Frontal cortex (tissue), 4 donors: ENCODE results near the gene CAPRIN1. TPM values are rescaled to one million over a fixed set of nuclear protein-coding genes. Genes with fewer than 3 reads are reported as not detected.

ENCODE experiments used
- DNase-seq, 2 donors: peaks; one replicate each; pipeline ENCODE4 v3.0.0; 2012; ENCODE audit warnings: low spot score in 2 of 2
- FAIRE-seq: peaks from 2 replicates; lab custom pipeline; 2012; peaks lifted over from hg19 to GRCh38; lab: Jason Lieb, UNC
- total RNA-seq: library from RNA; depleted of rRNA; stranded (reverse); fragments of >200 nt; gene quantifications from one replicate; pipeline ENCODE4 v1.2.3, GENCODE V29; 2014
- donor health status: control.
- donor health status: control.
- donor health status: control.

CAPRIN1 gene
- total RNA-seq, 1 donor from 2014 or later: 297 TPM

DNA sequence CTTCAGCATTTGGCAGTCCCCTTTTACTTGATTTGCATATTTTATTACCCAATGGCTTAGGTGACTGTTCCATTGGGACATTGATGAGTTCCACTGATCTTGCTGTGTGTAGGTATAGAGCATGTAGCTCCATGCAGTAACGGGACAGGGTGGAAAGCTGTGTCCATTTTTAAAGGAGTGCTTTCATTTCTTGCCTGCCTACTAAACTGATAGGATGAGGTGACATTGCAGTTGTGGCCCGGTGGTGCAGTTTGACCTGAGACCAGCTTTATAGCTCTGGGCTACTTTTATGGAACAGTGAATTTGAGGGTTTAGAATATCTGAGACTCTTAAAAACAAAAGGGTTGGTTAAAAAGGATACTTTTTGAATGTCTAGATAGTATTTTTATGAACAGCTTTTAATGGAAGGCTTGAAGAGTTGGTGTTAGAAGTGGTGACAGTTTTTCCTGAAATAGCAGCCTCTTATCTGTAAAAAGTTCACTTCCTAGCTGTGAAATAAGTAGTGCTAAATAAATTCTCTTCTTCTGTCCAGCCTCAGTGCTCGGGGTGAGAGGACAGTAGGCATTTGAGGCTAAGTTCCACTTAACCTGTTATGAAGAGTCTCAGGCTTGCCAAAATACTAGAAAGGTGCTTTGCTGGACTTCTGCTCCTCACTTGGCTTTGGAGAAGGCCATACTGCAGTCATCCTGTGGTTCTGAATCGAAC lies 80.9 kb downstream of the CAPRIN1 start:
- FAIRE-seq: no peak

DNA sequence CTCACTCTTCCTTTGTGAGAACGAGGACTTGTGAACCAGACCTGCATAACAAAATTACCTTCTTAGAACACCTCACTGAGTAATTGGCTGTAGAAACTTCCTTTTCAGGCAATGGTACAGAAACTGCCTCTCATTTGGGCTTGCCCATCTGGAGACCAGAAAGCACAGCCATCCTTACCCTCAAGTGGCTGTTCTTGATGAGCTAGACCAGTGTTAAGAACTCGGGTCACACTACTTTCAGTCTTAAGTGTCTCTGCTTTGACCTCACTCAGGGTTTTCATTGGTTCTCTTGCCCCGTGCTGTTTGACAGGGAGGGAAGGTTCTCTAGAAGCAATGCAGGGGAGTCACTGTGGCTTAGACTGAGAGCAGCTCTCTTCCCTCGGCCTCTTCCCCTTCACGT lies 83.2 kb downstream of the CAPRIN1 start:
- no peak for DNase-seq
- no peak for FAIRE-seq

More for the DNA sequence above, 80.9 kb downstream of the CAPRIN1 start:
- no peak for DNase-seq

DNA sequence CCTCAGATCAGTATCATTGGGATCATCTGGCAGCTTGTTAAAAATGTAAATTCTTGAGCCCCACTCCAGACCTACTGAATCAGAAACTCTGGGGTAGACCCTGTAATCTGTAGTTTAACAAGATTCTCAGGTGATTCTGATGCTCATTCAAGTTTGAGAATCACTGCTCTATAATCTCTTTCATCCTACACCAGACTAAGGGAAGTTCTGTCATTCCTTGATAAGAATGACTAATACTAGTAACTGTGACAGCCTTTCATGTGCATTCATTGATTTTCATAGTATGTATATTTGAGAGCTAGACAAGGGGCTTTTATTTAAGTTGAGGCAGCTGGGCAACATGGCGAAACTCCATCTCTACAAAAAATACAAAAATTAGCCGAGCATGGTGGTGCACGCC lies 83.9 kb downstream of the CAPRIN1 start:
- DNase-seq (no peak), FAIRE-seq (no peak)

DNA sequence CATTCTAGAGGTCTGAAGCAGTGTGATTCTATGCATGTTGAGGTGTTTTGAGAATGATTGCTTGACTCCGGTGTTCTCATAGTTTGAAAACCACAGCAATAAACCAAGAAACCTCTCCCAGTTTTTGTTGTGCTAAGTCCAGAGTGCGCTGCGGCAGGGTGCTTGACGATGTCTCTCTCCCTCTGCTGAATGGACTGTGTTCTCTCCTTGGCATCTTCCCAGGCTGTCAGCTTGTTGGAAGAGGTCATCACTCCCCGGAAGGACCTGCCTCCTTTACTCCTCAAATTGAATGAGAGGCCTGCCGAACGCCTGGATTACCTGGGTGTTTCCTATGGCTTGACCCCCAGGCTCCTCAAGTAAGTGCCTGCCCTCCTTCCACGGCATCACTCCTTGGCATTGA lies 84.9 kb downstream of the CAPRIN1 start:
- FAIRE-seq (no peak), DNase-seq (no peak)

DNA sequence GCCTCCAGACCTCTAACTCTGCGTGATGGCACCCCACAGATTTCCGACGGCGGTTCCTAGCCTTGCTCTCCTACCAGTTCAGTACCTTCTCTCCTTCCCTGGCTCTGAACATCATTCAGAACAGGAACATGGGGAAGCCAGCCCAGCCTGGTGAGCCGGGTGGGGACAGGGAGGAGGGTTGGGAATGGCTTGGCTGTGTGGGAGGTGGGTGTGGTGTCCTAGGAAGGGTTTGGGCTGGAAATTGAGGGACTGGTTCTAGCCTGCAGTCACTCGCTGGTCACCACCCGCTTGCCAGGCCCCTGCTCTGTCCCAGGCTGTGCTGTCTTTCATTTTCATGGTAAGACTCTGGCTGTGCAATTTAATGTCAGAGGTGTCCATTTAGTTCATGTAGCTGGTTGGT lies 87.8 kb downstream of the CAPRIN1 start:
- no peak for DNase-seq
- no peak for FAIRE-seq

DNA sequence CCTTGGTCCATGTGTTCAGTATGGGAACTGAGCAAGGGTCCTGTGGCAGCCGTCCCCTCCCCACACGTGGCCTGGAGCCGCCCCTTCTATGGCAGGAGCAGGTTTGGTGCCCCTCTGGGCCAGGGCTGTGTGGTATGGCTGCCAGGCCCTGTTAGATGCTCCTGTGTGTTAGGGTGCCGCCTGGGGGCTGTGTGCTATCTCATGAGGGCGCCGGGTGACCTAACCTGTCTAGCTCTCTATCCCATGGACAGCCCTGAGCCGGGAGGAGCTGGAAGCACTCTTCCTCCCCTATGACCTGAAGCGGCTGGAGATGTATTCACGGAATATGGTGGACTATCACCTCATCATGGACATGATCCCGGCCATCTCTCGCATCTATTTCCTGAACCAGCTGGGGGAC lies 88.6 kb downstream of the CAPRIN1 start:
- no peak for FAIRE-seq
- no peak for DNase-seq

DNA sequence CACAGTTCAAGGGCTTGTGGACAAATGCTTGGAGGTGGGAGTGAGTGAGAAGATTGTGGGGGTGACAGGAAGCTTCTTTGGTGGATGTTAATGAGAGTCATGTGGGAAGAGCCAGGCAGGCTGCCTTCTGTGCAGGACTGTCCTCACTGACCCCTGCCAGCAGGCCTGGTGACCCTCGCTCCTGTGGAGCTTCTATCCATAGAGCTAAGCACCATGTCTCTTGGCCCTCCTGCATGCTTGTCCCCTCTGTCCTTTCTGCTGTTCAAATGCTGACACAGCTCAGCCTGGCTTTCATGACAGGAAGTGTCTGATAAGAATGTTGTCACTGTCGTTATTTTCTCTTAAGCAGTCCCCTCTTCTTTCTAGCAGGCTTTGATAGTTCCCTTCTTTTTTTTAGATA lies 91.5 kb downstream of the CAPRIN1 start:
- DNase-seq: no peak
- FAIRE-seq: no peak

DNA sequence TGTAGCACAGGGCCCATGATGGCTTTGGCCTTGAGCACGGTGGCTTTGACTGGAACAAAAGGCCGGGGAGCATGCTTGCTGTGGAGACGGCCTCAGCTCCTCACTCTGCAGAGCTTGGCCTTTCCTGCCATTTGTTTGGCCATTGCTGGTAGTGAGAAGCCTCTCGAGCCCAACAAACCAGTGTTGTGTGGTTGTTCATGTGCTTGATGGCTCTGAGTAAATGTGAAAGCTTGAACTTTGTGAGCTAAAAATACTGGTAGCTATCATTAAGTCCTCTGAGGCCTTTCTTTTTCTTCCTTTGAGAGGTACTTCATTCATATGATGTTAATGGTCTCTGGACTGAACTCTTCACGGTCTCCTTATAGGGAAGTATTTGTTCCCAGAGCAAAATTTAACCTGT lies 93.5 kb downstream of the CAPRIN1 start:
- FAIRE-seq (no peak), DNase-seq (no peak)

DNA sequence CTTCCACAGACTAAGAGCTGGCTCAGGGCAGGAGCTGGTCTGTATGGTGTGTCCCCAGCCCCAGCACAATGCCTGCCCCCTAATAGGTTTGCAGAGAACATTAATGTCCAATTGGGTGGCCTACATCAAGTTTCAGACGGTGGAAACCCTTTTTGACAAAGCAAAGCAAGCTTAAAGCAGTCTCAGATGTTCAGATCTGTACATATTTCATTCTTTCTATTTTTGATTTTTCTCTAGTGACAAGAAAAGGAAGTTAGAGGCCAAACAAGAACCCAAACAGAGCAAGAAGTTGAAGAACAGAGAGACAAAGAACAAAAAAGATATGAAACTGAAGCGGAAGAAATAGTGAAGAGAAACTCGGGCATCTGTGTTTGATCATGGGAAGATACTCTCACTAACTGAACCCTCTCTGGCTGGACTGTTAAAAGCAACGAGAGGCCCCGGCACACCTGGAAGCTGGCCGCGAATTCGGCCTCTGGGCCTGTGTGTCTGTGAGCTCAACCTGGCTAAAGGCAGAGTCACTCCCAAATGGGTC lies 94.4 kb downstream of the CAPRIN1 start:
- FAIRE-seq (no peak), DNase-seq (no peak)

DNA sequence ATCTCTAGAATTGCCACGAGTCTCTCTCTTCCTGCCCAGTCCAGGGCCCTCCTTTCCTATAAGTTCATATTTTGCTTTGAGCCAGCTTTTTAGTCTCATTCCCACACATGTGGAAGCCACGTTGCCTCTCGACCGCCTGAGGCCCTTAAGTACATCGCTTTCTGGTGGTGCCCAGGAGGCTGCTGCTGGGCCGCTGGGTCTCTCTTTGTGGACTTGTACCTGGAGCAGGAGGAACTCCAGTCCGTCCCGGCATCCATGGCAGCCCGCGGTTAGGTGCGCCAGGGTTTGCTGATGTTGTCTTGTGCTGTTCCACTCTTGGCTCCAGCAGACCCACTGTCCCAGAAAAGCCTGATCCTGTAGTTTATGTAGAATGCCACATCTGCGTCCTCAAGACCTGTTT lies 94.9 kb downstream of the CAPRIN1 start:
- DNase-seq: no peak
- no peak for FAIRE-seq

DNA sequence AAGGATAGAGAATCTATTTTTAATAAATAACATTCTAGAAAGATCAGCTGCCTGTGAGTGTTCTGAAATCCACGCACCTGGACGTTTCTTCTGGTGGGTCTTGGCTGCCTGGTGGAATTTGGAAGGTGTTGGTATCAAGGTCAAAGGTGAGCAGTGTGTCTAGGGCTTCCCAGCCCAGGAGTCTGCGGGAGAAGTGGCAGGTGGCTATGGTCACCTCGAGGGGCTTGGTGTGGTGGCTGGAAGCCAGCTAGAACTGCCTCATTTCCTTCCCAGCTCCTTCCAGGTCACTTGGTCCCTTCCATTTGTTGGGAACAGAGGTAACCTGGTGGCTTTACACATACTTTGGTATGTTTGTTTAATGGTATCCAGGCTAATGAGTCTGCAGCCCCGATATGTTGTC lies 95.3 kb downstream of the CAPRIN1 start:
- no peak for FAIRE-seq
- no peak for DNase-seq

DNA sequence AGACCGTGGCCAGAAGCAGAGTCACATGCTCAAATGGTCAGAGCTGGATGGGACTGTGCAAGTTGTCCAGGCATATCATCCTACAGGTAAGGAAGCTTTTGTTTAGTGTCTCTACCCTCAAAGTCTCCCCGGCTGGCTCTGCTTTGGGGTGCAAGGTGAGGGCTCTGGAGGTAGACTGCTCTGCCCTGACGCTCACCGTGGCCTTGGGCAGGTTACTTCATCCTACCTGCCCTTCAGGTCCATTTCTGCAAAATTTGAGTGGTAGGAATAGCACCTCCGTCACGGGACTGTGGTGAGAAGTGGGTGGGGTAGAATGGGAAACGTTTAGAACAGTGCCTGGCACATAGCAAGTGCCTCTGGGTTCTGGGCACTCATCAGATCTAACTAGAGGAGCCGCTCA lies 96.0 kb downstream of the CAPRIN1 start:
- FAIRE-seq (no peak), DNase-seq (no peak)

DNA sequence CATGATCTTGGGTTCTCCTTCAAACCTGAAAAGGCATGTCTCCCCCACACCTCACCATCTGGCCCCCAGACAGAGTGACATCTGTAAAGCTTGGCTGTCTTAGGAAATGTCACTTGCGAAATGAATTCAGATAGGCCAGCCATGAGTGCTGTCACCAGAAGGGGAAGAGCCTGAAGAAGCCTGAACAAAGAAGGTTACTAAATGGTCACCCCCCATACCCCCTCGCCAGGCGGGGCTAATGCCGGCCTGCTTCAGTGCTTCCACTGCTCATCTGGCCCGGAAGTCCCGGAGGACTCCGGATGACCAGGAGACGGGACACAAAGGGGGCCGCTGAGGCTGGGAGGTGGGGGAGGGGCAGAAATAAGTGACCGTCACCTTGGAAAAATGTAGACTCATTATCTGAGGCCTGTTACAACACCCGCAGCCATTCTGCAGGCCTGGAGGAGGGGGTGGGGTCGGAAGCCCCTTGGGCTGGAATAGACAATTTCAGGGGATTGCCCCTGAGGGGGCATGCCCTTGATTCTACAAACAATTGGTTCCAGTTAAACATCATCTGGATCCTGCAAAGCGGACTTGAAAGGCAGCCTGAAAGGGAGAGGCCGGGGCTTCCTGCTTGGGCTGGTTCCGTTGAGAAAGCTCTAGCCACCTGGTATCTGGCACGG lies 97.1 kb downstream of the CAPRIN1 start:
- DNase-seq: no peak
- no peak for FAIRE-seq

DNA sequence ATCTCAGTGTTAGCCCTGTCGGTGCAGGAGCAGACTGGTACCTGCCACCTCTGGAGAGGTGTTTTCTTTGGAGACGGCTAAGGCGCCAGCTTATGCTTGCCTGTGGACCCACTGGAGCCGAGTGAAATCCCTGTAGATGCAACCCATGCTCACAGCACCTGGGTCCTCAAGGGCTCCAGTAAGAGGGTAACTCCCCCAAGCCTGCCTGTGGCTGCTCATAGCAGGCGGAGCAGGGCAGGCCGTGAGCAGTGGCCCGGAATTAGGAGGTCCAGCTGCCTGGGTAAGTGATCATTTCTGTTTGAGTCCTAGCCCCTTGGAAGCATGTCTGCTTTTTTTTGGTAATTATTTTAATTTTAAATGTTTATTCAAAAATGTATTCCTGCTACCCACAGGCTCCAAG lies 97.7 kb downstream of the CAPRIN1 start:
- FAIRE-seq (no peak), DNase-seq (no peak)

DNA sequence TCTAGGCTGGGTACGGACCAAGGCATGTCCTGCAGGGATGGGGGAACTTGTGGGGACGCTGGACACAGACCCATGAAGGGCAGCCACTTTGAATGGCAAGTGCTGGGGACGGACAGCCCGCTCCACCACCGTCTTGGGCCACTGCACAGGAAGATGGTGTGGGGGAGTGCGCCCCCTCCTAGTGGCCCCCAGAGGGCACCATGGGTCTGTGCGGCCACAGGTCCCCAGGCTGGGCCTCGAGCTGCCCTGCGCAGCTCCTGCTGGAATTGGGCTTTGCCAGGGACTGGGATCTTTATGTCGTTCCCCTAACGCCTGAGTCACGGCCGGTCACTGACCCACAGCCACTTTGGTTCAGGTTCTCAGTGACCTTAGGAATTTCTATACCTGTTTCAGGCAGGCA lies 98.3 kb downstream of the CAPRIN1 start:
- no peak for FAIRE-seq
- no peak for DNase-seq

DNA sequence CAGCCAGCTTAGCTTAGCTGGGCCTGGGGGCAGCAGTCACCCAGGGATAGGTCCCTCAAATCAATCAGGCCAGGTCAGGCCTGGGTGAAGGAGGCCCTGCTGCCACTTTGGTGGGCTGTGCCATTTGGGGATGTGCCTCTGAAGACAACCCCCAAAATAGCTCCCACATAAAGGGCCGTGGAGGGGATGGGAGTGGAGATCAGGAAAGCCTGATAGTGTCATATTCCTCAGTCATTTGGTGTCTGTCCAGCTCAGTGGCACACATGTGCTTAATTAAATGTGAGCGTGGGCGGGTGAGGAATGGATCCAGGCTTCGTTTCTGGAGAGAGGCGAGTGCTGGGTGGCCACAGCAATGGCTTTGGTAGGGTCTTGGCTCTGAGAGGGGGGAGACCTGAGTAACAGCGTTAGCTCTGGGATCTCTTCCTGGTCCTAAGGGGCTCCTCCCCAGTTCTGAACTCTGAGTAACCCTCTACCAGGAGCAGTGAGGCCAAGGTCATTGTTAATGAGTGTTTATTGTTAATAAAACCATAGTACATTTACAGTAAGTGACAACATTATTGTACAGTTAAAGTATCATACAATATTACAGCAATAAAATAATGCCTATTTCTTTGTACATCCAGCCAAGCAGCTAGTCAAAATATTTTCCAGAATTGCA lies 99.1 kb downstream of the CAPRIN1 start:
- DNase-seq (no peak), FAIRE-seq (no peak)

Other genes starting within 250 kb of the CAPRIN1 start
- 17.1 TPM for gene LMO2, start 159.7 kb upstream of the CAPRIN1 start, total RNA-seq
- 14.7 TPM for gene NAT10, start 53.9 kb downstream of the CAPRIN1 start, total RNA-seq